NCI-H1930 (cell line): ENCODE data around the gene COG1.
A peak's percentile ranks its signal among the peaks of the same experiment; 100 is the strongest.
"Not testable (repeated sequence)": the region's sequence is repeated elsewhere in the genome, so short reads cannot be mapped to it uniquely, and the experiment has no call there.

Source experiments
- DNase-seq, 2 experiments: peaks; one replicate each; lab custom pipeline; 2025; lab: John Stamatoyannopoulos, UW

Gene COG1

GRCh38 chr17:73192894-73193701 lies at the start of gene COG1:
TSS of gene COG1 (plus strand) at chr17:73193055. CDS start at chr17:73193070, 15 bp downstream.
- peak; percentile 92 to 93 for DNase-seq

GRCh38 chr17:73144209-73144608 lies 48.6 kb upstream of the COG1 start:
- not testable (repeated sequence) for DNase-seq

- DNase-seq, result no peak
Observed at GRCh38 chr17:73145641-73146040, 47.2 kb upstream of the COG1 start.

GRCh38 chr17:73147791-73148190 lies 45.1 kb upstream of the COG1 start:
- not testable (repeated sequence) for DNase-seq

- DNase-seq, result no peak
Observed at GRCh38 chr17:73148540-73149334, 44.1 kb upstream of the COG1 start.

GRCh38 chr17:73150622-73151300 lies 42.1 kb upstream of the COG1 start:
- DNase-seq, result not testable (repeated sequence)

- DNase-seq, result no peak
Observed at GRCh38 chr17:73151916-73152632, 40.8 kb upstream of the COG1 start.

GRCh38 chr17:73155410-73156165 lies 37.3 kb upstream of the COG1 start:
- DNase-seq, result no peak

- peak; percentile 31 to 53 for DNase-seq
Observed at GRCh38 chr17:73156166-73156840, 36.6 kb upstream of the COG1 start.

- no peak for DNase-seq
Observed at GRCh38 chr17:73156887-73157520, 35.9 kb upstream of the COG1 start.

- DNase-seq, result no peak
Observed at GRCh38 chr17:73157521-73157890, 35.3 kb upstream of the COG1 start.

GRCh38 chr17:73158133-73158532 lies 34.7 kb upstream of the COG1 start:
- DNase-seq, result no peak

GRCh38 chr17:73160980-73161630 lies 31.8 kb upstream of the COG1 start:
- no peak for DNase-seq

- DNase-seq, result no peak
Observed at GRCh38 chr17:73163043-73163442, 29.8 kb upstream of the COG1 start.

GRCh38 chr17:73165616-73166404 lies 27.0 kb upstream of the COG1 start:
- no peak for DNase-seq

- no peak for DNase-seq
Observed at GRCh38 chr17:73166731-73167581, 25.9 kb upstream of the COG1 start.

- no peak for DNase-seq
Observed at GRCh38 chr17:73168667-73169066, 24.2 kb upstream of the COG1 start.

GRCh38 chr17:73170324-73170723 lies 22.5 kb upstream of the COG1 start:
- DNase-seq, result no peak
